Left lung (tissue), 10 donors: ENCODE results near the gene RBFOX2. TPM values are rescaled to one million over a fixed set of nuclear protein-coding genes. Genes with fewer than 3 reads are reported as not detected.

ENCODE experiments used
- ATAC-seq: fragments of 200-7000 bp; cut with Tn5 transposase; one replicate; pipeline ENCODE4 v1.9.1; 2020; ENCODE audit warnings: moderate library complexity
- DNase-seq, 4 donors: peaks; one replicate each; pipeline ENCODE4 v3.0.0-alpha.2; 2013 to 2020
- H3K27ac ChIP-seq, 2 donors: fragments of 200-600 bp; sonication (generic) in 1 of 2; one replicate each; pipeline versions ENCODE4 v1.5.0 to v1.8.0; 2020 to 2021
- H3K27me3 ChIP-seq, 2 donors: fragments of 200-600 bp; sonication (generic) in 1 of 2; one replicate each; pipeline versions ENCODE4 v1.5.0 to v1.8.0; 2020 to 2021
- H3K36me3 ChIP-seq, 2 donors: fragments of 200-600 bp; sonication (generic) in 1 of 2; one replicate each; pipeline versions ENCODE4 v1.5.0 to v1.8.0; 2020 to 2021
- H3K4me1 ChIP-seq, 2 donors: fragments of 200-600 bp; one replicate each; pipeline ENCODE4 v1.8.0; 2021
- H3K4me3 ChIP-seq, 2 donors: fragments of 200-600 bp; sonication (generic) in 1 of 2; one replicate each; pipeline versions ENCODE4 v1.5.0 to v1.8.0; 2020 to 2021; ENCODE audit warnings: mild to moderate bottlenecking in 1 of 2
- H3K9me3 ChIP-seq, 2 donors: fragments of 200-600 bp; sonication (generic) in 1 of 2; one replicate each; pipeline versions ENCODE4 v1.5.0 to v1.8.0; 2020 to 2021
- CTCF ChIP-seq, 2 donors: fragments of 200-600 bp; sonication (generic) in 1 of 2; IDR thresholded peaks; one replicate each; pipeline versions ENCODE4 v1.5.0 to v1.8.0; 2021; ENCODE audit warnings: antibody characterized with exemption in 2 of 2
- intact Hi-C, 2 donors: fragments of 100-400 bp; cut with DNase I; formaldehyde crosslinking; loops; one replicate each; pipeline versions ENCODE4 v1.11.2 to v1.14.2; 2022
- polyA plus RNA-seq, 6 donors: library from polyadenylated mRNA; unstranded; fragments of 120-200 nt; gene quantifications; one replicate each; pipeline ENCODE4 v1.2.1, GENCODE V29; 2013; ENCODE audit not compliant: insufficient read length in 6 of 6
- total RNA-seq, 2 donors: library from RNA; stranded (reverse); fragmentation: NEBNext Ultra II Directional; extraction: Animal tissue kit (Norgen Biotek cat#: 25700); gene quantifications; one replicate each; pipeline ENCODE4 v1.2.1, GENCODE V29; 2021
- donor health status: DM: no; HTN: yes; CAD: no.
- donor health status: DM: no; HTN: no; CAD: no.

The RBFOX2 gene
- total and polyA plus RNA-seq, 8 donors = 63.1 to 171 (median 154) TPM

- Histone ChIP-seq H3K36me3 (no peaks in the 10 kb centered on the region), H3K27ac (no peak within 1 kb of the TSS), H3K9me3 (peaks cover 0 to 5% of the 10 kb centered on the region in 2 donors), H3K4me3 (no peak within 1 kb of the TSS), H3K27me3 (no peaks in the 10 kb centered on the region), H3K4me1 (no peaks in the 10 kb centered on the region)
- no peak for TF ChIP-seq CTCF (IDR thresholded peaks at IDR 0.05)
- intact Hi-C loops = no loop called here
- ATAC-seq (no peak), DNase-seq (no peak)
Measured at GRCh38 chr22:35717572-35717971, 311.1 kb downstream of the RBFOX2 start, which contains the start of gene APOL5. Gene APOL5 (plus strand): TSS chr22:35717872. CDS start chr22:35717872, 0 bp downstream.

- Histone ChIP-seq H3K4me3 (no peak overlapping the region), H3K27me3 (no peaks in the 10 kb centered on the region), H3K4me1 (no peaks in the 10 kb centered on the region), H3K27ac (no peak overlapping the region), H3K9me3 (peaks cover 0 to 7% of the 10 kb centered on the region in 2 donors), H3K36me3 (no peaks in the 10 kb centered on the region)
- intact Hi-C loops = no loop called here
- ATAC-seq (no peak), DNase-seq (no peak)
- no peak for TF ChIP-seq CTCF (IDR thresholded peaks at IDR 0.05)
Measured at GRCh38 chr22:35712672-35713071, 316.0 kb downstream of the RBFOX2 start.

GRCh38 chr22:35711336-35711735 lies 317.3 kb downstream of the RBFOX2 start:
- no peaks in the 10 kb centered on the region for H3K36me3 ChIP-seq
- no peaks in the 10 kb centered on the region for H3K27me3 ChIP-seq
- peaks cover 0 to 7% of the 10 kb centered on the region in 2 donors for H3K9me3 ChIP-seq
- TF ChIP-seq CTCF (IDR thresholded peaks at IDR 0.05) = no peak
- no peaks in the 10 kb centered on the region for H3K4me1 ChIP-seq
- DNase-seq (no peak), ATAC-seq (no peak)
- no peak overlapping the region for H3K27ac ChIP-seq
- no peak overlapping the region for H3K4me3 ChIP-seq
- intact Hi-C loops = no loop called here

- intact Hi-C loops = no loop called here
- no peak for ATAC-seq
Measured at GRCh38 chr22:35708917-35709316, 319.7 kb downstream of the RBFOX2 start.

GRCh38 chr22:35708453-35708852 lies 320.2 kb downstream of the RBFOX2 start:
- Histone ChIP-seq H3K4me3 (no peak overlapping the region), H3K36me3 (no peaks in the 10 kb centered on the region), H3K27ac (no peak overlapping the region), H3K9me3 (peaks cover 0 to 7% of the 10 kb centered on the region in 2 donors), H3K27me3 (no peaks in the 10 kb centered on the region), H3K4me1 (no peaks in the 10 kb centered on the region)
- ATAC-seq (no peak), DNase-seq (no peak)
- intact Hi-C loops = no loop called here
- no peak for TF ChIP-seq CTCF (IDR thresholded peaks at IDR 0.05)

More at GRCh38 chr22:35708917-35709316, 319.7 kb downstream of the RBFOX2 start:
- Histone ChIP-seq H3K27me3 (no peaks in the 10 kb centered on the region), H3K27ac (no peak overlapping the region), H3K36me3 (no peaks in the 10 kb centered on the region), H3K4me3 (no peak overlapping the region), H3K9me3 (peaks cover 0 to 7% of the 10 kb centered on the region in 2 donors), H3K4me1 (no peaks in the 10 kb centered on the region)
- TF ChIP-seq CTCF (IDR thresholded peaks at IDR 0.05) = no peak
- DNase-seq = no peak
